ENCODE results near the gene TINAGL1.

- TF ChIP-seq, protein P1, sequence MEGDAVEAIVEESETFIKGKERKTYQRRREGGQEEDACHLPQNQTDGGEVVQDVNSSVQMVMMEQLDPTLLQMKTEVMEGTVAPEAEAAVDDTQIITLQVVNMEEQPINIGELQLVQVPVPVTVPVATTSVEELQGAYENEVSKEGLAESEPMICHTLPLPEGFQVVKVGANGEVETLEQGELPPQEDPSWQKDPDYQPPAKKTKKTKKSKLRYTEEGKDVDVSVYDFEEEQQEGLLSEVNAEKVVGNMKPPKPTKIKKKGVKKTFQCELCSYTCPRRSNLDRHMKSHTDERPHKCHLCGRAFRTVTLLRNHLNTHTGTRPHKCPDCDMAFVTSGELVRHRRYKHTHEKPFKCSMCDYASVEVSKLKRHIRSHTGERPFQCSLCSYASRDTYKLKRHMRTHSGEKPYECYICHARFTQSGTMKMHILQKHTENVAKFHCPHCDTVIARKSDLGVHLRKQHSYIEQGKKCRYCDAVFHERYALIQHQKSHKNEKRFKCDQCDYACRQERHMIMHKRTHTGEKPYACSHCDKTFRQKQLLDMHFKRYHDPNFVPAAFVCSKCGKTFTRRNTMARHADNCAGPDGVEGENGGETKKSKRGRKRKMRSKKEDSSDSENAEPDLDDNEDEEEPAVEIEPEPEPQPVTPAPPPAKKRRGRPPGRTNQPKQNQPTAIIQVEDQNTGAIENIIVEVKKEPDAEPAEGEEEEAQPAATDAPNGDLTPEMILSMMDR (conservative IDR thresholded peaks at IDR 0.05 in 1 of 2, IDR thresholded peaks at IDR 0.05 in 1 of 2; ENCODE audit: low read depth in 1 of 2, low read length in 2 of 2), result no peak
- no peak for TF ChIP-seq EZH2 (IDR thresholded peaks at IDR 0.05; ENCODE audit: low read length, missing control alignments)
Measured at GRCh38 chr1:31580513-31580870, 4.2 kb downstream of the TINAGL1 start.

All from fibroblast of lung (primary cell).